ENCODE data around the gene SERTAD3.

SERTAD3 gene

DNA sequence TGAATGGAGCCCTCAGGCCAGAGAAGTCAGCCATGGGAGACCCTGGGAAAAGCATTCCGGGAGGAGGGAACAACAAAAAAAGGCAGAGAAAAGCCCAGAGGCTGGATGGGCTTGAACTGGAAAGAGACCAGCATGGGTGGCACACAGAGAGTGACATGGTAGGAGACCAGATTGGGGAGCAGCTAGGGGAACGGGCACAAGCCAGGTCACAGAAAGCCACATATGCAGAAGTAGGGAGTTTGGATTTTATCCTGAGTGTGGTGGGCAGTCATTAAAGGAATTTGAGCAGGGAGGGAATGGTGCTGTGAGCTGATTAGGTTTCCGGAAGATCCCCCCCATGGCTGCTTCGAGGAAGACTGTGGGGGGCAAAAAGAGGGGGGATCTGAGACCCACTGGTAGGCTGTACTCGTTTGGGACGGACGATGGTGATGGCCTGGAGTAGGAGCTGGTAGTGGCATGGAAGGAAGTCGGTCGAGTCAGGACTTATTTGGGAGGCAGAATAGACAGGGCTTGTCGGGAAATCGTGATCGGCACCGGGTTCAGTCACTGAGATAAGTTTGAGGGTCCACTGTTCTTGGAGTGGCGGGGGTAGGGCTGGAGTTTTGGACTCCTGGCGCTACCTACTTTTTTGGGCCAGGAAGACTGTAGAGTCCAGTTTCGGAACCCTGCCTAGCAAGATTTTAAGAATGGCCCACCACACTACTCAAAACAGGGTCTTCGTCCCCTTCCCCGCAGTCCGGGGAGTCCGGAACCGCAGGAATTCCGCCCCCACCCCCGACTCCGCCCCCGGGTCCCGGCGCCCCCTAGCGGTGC is 19.3 kb downstream of the SERTAD3 start:
- no peaks in the 10 kb centered on the region for H3K27me3 ChIP-seq (replicated peaks)
- peak overlapping the region; percentile 85 for H3K4me3 ChIP-seq (ENCODE audit: low read depth, low read length)
- TF ChIP-seq, protein P1, sequence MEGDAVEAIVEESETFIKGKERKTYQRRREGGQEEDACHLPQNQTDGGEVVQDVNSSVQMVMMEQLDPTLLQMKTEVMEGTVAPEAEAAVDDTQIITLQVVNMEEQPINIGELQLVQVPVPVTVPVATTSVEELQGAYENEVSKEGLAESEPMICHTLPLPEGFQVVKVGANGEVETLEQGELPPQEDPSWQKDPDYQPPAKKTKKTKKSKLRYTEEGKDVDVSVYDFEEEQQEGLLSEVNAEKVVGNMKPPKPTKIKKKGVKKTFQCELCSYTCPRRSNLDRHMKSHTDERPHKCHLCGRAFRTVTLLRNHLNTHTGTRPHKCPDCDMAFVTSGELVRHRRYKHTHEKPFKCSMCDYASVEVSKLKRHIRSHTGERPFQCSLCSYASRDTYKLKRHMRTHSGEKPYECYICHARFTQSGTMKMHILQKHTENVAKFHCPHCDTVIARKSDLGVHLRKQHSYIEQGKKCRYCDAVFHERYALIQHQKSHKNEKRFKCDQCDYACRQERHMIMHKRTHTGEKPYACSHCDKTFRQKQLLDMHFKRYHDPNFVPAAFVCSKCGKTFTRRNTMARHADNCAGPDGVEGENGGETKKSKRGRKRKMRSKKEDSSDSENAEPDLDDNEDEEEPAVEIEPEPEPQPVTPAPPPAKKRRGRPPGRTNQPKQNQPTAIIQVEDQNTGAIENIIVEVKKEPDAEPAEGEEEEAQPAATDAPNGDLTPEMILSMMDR (IDR thresholded peaks at IDR 0.05; ENCODE audit: low read depth, low read length, missing control alignments): no peak
- peaks cover 13% of the 10 kb centered on the region for H3K36me3 ChIP-seq (replicated peaks)
- DNase-seq: peak; percentile 11
- in situ Hi-C loops (cut with HindIII; ENCODE audit: low pct_ligation_motif_present, low sequenced_read_pairs): no loop called here
- H3K27ac ChIP-seq: peak overlapping the region; percentile 99

GRCh38 chr19:40423938-40424337 is 20.2 kb downstream of the SERTAD3 start:
- peak overlapping the region; percentile 85 for H3K4me3 ChIP-seq (ENCODE audit: low read depth, low read length)
- peaks cover 13% of the 10 kb centered on the region for H3K36me3 ChIP-seq (replicated peaks)
- in situ Hi-C loops (cut with HindIII; ENCODE audit: low pct_ligation_motif_present, low sequenced_read_pairs): no loop called here
- no peaks in the 10 kb centered on the region for H3K27me3 ChIP-seq (replicated peaks)
- no peak for DNase-seq
- H3K27ac ChIP-seq: no peak overlapping the region
- TF ChIP-seq, protein P1 (IDR thresholded peaks at IDR 0.05; ENCODE audit: low read depth, low read length, missing control alignments): no peak

GRCh38 chr19:40422748-40423566 is 21.2 kb downstream of the SERTAD3 start:
- H3K36me3 ChIP-seq (replicated peaks): peaks cover 13% of the 10 kb centered on the region
- DNase-seq: no peak
- H3K4me3 ChIP-seq (ENCODE audit: low read depth, low read length): no peak overlapping the region
- TF ChIP-seq, protein P1 (IDR thresholded peaks at IDR 0.05; ENCODE audit: low read depth, low read length, missing control alignments): no peak
- in situ Hi-C loops (cut with HindIII; ENCODE audit: low pct_ligation_motif_present, low sequenced_read_pairs): no loop called here
- H3K27ac ChIP-seq: no peak overlapping the region
- H3K27me3 ChIP-seq (replicated peaks): no peaks in the 10 kb centered on the region

DNA sequence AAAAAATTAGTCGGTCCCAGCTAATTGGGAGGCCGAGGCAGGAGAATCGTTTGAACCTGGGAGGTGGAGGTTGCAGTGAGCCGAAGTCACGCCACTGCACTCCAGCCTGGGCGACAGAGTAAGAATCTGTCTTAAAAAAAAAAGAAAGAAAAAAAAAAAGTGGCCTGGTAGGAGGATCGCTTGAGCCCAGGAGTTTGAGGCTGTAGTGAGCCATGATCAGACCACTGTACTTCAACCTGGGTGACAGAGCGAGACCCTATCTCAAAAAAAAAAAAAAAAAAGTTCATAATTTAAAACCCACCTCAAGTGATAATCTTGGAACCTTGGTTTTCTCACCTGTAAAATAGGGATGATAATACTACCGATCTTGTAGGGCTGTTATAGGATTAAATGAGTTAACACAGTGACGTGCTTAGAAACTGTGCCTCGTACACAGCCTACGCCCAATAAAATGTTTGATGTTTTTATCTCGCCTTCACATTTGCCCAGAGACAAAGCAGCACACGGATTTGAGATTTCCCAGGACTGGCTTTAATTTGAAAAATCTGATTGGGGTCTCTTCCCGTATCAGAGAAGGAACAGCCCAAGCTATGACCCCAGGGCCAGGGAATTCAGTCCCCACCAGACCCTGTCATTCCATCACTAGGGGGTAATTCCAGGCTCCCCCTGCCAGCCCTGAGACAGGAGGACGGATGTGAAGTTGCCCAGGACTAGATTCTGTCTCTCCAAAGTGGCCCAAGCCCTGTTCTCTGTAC is 22.0 kb downstream of the SERTAD3 start:
- in situ Hi-C loops (cut with HindIII; ENCODE audit: low pct_ligation_motif_present, low sequenced_read_pairs): no loop called here
- Histone ChIP-seq H3K36me3 (replicated peaks) (peaks cover 13% of the 10 kb centered on the region), H3K27me3 (replicated peaks) (no peaks in the 10 kb centered on the region), H3K4me3 (ENCODE audit: low read depth, low read length) (no peak overlapping the region), H3K27ac (peak overlapping the region; percentile 85)
- TF ChIP-seq, protein P1 (IDR thresholded peaks at IDR 0.05; ENCODE audit: low read depth, low read length, missing control alignments): no peak
- DNase-seq: no peak

DNA sequence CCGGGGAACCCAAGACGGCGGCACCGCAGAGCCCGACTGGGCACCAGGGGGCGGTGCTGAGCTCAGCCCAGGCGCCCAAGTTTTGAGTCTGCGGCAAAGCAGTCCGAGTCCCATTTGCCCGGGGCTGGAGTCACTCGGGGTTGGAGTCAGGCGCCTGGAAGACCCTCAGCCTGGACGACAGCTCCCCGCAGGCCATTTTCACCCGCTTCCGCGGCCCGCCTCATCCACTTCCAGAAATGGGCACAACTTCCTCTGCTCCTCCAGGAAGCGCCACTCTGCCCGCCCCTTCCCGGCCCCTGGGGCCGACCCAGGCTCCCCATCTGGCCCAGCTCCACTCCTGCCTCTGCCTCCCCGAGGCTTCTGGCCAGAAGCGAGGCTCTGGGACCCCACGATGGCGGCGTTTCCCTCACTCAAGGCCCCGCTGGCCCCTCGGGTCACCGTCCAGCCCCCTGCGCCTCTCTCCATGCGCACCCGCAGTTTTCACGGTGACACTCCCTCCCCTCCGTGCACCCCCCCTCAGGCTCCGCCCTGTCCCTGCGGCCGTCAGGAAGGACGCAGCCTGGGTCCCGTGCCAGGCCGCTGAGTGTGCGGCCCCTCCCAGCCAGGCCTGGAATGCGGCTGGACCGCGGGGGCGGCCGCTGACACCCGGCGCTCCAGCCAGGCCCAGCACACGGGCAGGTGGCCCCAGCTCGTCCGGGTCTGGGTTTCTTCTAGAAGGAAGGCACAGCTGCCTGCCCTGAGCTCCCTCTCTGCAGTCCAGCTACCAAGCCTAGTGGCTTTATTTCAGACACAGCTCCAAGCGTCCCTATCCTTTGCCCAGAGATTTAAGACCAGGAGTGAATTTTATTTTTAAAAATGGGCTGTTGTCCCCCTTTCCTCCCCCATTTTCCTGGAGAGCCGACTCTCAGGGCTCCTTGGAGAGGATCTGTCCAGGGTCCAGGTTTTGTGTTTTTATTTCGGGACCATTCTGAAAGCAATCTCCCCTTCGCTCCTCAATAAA is 23.1 kb downstream of the SERTAD3 start:
- Histone ChIP-seq H3K36me3 (replicated peaks) (peaks cover 13% of the 10 kb centered on the region), H3K4me3 (ENCODE audit: low read depth, low read length) (peak overlapping the region; percentile 63), H3K27ac (peak overlapping the region; percentile 85), H3K27me3 (replicated peaks) (no peaks in the 10 kb centered on the region)
- in situ Hi-C loops (cut with HindIII; ENCODE audit: low pct_ligation_motif_present, low sequenced_read_pairs): no loop called here
- peak; percentile 67 for DNase-seq
- TF ChIP-seq, protein P1 (IDR thresholded peaks at IDR 0.05; ENCODE audit: low read depth, low read length, missing control alignments): peak; percentile 99

Data from brain microvascular endothelial cell (primary cell).